Fibroblast of villous mesenchyme (primary cell): ENCODE data around the gene LGR6. TPM values are rescaled to one million over a fixed set of nuclear protein-coding genes. Genes with fewer than 3 reads are reported as not detected.

Experiments
- DNase-seq: peaks from one replicate; pipeline ENCODE4 v3.0.0-alpha.2; 2010; ENCODE audit warnings: low read depth
- H3K4me3 ChIP-seq: 2 replicates; pipeline ENCODE4 v1.5.1; 2011; ENCODE audit warnings: low read depth, mild to moderate bottlenecking, low read length
- CTCF ChIP-seq: IDR thresholded peaks from 2 replicates; pipeline ENCODE4 v1.5.1; 2012; ENCODE audit warnings: low read depth, mild to moderate bottlenecking, low read length; ENCODE audit not compliant: insufficient read depth
- total RNA-seq: library from RNA; depleted of rRNA; stranded (reverse); fragments of >200 nt; gene quantifications from 2 replicates; pipeline ENCODE4 v1.2.3, GENCODE V29; 2012

Gene LGR6
- total RNA-seq, 1 donor: not detected

GRCh38 chr1:202289009-202289408, 95.4 kb downstream of the LGR6 start:
- no peak overlapping the region for H3K4me3 ChIP-seq
- DNase-seq: no peak
- TF ChIP-seq CTCF: no peak

- no peak for TF ChIP-seq CTCF
- H3K4me3 ChIP-seq: no peak overlapping the region
- no peak for DNase-seq
These were observed 97.4 kb downstream of the LGR6 start for GRCh38 chr1:202291001-202291400.

GRCh38 chr1:202291961-202292712, 98.5 kb downstream of the LGR6 start:
- no peak for TF ChIP-seq CTCF
- no peak overlapping the region for H3K4me3 ChIP-seq
- DNase-seq: peak; percentile 58

GRCh38 chr1:202292773-202293172, 99.2 kb downstream of the LGR6 start:
- TF ChIP-seq CTCF: no peak
- no peak for DNase-seq
- H3K4me3 ChIP-seq: no peak overlapping the region

GRCh38 chr1:202293569-202293968, 100.0 kb downstream of the LGR6 start:
- H3K4me3 ChIP-seq: no peak overlapping the region
- TF ChIP-seq CTCF: no peak
- DNase-seq: peak; percentile 67

GRCh38 chr1:202302166-202302565, 108.6 kb downstream of the LGR6 start:
- no peak for DNase-seq

More at GRCh38 chr1:202302166-202302565, 108.6 kb downstream of the LGR6 start:
- no peak overlapping the region for H3K4me3 ChIP-seq
- no peak for TF ChIP-seq CTCF
